Caki2 (cell line): ENCODE results near the gene SUMF2. TPM values are rescaled to one million over a fixed set of nuclear protein-coding genes. Genes with fewer than 3 reads are reported as not detected.
"Not testable (repeated sequence)": the region's sequence is repeated elsewhere in the genome, so short reads cannot be mapped to it uniquely, and the experiment has no call there.

Experiments used
- DNase-seq: peaks from one replicate; pipeline ENCODE4 v3.0.0-alpha.2; 2015; ENCODE audit warnings: low read depth
- in situ Hi-C: cut with HindIII; loops from 2 replicates; pipeline ENCODE4 v1.10.0; 2016; ENCODE audit warnings: low sequenced_read_pairs, low pct_unique_long_range_greater_than_20kb, mixed read lengths
- total RNA-seq: library from RNA; depleted of rRNA; stranded (reverse); fragments of >200 nt; shearing (Covaris generic); gene quantifications from 2 replicates; pipeline ENCODE4 v1.2.3, GENCODE V29; 2014; ENCODE audit warnings: low replicate concordance

Gene SUMF2
- total RNA-seq, 1 experiment from 2014 or later = 239 TPM

DNA sequence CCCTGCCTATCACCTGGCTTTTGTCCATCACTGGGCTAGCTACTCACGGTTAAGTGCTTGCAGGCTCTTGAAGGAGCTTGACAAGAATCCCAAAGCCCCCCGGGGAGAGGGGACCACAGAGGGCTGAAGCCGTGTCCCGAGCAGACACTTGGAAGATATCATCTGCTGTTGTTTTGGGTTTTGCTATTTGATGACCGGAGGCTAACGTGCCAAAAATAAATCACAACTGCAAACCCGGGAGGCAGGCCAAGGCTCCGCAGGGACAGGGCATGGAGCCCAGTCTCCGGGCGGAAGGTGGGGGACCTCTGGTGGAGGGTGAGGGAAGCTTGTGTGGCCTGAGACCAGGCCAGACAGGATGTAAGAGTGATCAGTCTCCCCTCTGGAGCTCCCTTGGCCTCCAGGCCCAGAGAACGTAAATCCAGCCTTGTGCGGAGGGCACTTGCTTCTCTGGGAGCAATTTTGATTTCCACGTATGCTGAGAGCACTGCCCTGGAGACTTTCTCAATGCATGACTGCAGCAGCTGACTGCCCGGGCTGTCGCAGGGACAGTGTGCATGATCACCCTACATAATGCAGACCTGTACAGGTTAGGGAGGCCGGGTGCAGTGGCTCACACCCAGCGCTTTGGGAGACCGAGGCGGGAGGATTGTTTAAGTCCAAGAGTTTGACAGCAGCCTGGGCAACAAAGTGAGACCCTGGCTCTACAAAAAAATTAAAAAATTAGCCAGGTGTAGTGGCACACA is 28.9 kb downstream of the SUMF2 start, which contains the start of gene PHKG1:
Gene PHKG1 (minus strand): TSS at position 164 of the 743 bp plus-strand sequence. CDS start 4,011 bp downstream, outside the sequence.
- no peak for DNase-seq
- in situ Hi-C loops = no loop called here

DNA sequence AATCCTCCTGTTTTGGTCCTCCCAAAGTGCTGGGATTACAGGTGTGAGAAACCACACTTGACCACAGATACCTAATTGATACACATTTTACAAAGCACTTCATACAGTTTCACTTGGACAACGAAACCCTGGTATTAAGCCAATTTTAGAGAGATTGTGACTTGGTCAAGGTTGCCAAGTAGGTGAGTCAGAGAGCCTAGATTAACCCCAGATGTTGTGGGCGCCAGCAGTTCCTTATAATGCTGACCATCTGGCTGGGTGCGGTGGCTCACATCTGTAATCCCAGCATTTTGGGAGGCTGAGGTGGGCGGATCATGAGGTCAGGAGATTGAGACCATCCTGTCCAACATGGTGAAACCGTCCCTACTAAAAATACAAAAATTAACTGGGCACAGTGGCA is 33.6 kb downstream of the SUMF2 start:
- no peak for DNase-seq
- in situ Hi-C loops = no loop called here

DNA sequence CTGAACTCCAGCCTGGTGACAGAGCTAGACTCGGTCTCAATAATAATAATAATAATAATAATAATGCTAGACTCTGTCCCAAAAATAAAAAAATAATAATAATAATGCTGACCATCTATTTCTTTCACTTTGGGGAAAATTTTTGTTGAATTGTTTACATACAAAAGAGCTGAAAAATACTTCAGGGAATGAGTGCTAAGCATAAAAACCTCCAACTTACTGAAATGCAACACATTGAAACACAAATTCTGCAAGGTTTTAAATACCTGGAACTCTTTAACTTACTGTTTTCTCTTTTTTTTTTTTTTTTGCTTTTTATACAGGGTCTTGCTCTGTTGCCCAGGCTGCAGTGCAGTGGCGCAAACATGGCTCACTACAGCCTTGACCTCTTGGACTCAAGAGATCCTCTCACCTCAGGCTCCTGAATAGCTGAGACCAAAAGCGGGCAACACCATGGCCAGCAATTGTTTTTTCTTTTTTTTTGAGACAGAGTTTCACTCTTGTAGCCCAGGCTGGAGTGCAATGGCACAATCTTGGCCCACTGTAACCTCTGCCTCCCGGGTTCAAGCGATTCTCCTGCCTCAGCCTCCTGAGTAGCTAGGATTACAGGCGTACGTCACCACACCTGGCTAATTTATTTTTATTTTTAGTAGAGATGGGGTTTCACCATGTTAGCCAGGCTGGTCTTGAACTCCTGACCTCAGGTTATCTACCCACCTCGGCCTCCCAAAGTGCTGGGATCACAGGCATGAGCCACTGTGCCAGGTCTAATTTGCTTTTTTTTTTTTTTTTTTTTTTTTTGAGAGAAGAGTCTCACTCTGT is 34.3 kb downstream of the SUMF2 start:
- in situ Hi-C loops = not testable (repeated sequence)

DNA sequence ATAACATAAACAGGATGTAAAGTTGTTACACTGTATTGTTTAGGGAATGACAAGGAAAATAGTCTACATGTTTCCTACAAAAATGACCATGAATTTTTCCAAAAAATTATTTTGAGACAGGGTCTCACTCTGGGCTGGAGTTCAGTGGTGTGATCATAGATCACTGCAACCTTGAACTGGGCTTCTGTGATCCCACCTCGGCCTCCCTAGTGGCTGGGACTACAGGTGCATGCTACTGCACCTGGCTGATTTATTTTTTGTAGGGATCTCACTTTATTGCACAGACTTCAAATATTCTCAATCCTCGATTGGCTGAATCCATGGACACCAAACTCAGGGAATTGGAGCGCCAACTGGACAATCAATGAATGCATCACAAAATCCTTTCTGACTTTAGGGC is 35.6 kb downstream of the SUMF2 start:
- DNase-seq = no peak
- in situ Hi-C loops = loop anchor here (10.0 kb wide), 1 partner anchor 525 kb away; the partner anchor contains the start of gene VOPP1

More for the DNA sequence above, 34.3 kb downstream of the SUMF2 start:
- DNase-seq = not testable (repeated sequence)

DNA sequence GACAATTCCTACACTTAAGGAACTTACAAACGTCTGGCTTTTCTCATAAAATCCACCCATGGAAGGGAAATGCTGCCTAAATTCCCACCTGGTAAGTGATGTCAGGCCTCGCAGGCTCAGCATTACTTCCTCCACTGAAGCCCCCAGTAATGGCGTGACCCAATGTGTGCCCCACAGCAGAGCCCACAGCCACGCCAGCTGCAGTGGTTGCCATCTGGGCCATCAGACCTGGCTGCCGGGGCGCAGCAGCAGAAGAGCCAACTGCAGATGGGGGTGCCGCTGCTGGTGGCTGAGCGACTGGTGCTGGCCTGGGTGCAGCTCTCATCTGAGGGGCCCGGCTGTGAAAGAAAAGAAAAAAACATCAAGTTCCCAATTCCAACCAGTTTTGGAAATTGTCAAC is 40.1 kb downstream of the SUMF2 start:
- in situ Hi-C loops = loop anchor here (10.0 kb wide), 1 partner anchor 529 kb away; the partner anchor contains the start of gene VOPP1
- not testable (repeated sequence) for DNase-seq

DNA sequence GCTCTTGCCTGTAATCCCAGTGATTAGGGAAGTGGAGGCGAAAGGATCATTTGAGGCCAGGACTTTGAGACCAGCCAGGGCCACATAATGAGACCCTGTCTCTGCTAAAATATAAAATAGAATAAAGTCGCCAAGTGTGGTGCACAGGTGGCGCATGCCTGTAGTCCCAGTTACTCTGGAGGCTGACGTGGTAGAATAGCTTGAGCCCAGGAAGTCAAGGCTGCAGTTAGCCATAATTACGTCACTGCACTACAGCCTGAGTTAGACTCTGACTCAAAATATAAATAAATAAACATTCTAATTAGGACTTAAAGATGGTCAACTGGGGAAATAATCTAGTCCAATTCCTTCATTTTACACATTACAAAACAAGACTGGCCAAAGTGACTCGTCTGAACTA is 41.4 kb downstream of the SUMF2 start:
- peak; percentile 52 for DNase-seq
- in situ Hi-C loops = loop anchor here (10.0 kb wide), 1 partner anchor 531 kb away; the partner anchor contains the start of gene VOPP1

DNA sequence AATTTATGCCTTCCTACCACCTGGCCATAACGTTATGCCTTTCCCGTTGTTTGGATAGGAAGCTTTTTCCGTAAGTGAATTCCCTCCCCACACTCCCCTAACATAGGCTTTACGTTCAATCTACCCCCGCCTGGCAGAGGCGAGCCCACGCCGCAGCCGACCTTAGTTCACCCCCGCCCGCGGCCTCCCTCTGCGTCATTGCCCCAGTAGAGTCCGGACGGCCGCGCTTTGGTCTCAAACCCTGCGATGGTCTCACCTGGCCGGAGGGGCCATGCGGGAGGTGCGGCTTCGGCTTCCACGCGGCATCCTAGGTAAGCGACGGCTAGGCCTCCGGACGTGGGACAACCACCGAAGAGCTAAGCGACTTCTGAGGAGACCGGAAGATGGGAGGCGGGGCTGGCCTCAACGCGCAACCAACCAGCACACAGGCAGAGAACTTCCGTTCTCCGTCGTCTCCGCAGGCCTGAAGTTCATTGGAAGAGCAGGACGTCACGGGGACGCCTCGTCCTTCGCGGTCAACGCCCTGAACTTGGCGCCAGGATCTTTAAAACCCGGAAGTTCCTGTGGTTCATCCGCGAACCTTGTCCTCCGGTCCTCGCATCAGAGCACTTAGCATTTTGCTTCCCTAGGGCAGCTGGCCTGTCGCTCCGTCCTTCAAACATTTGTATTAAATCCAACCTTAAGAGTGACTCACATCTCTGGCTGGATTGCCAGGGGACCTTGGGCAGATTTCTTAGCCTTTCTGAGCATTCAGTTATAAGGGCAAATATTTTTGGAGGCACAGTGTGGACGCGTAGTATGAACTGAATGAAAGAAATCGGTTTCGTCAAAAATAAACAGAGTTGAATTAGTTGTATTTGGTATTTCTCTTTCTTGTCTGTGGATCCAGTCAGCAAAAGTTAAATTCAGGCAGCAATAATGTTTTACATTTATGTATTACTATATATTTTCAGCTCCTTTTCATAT is 42.3 kb downstream of the SUMF2 start, which contains the start of gene CHCHD2:
Gene CHCHD2 (minus strand): TSS at position 369 of the 966 bp plus-strand sequence. CDS start 63 bp downstream, at position 306.
- peak; percentile 97 for DNase-seq
- in situ Hi-C loops = loop anchor here (10.0 kb wide), 1 partner anchor 532 kb away; the partner anchor contains the start of gene VOPP1

DNA sequence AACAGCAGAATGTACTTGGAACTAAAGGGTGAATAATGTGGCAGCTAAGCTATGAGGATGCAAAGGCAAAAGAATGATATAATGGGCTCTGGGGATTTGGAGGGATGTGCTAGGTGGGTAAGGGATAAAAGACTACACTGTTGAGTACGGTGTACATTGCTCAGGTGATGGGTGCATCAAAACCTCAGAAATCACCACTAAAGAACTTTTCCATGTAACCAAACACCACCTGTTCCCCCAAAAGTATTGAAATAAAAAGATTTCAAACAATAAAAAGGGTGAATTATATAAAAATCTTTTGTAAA is 43.8 kb downstream of the SUMF2 start:
- in situ Hi-C loops = loop anchor here (10.0 kb wide), 1 partner anchor 533 kb away; the partner anchor contains the start of gene VOPP1
- no peak for DNase-seq

DNA sequence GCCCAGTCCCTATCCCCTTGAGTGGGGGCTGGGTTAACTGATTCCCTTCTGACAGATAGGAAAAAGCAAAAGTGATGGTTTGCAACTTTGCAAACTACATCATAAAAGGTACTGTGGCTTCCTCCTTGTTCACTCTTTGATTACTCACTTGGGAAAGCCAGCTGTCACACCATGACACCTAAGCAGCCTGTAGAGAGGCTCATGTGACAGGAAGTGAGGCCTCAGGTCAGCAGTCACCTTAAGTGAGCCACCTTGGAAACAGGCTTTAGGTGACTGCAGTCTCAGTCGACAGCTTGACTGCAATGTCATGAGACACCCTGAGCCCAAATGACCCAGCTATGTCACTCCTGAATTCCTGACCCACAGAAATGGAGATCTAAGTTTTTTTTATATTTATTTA is 46.5 kb downstream of the SUMF2 start:
- in situ Hi-C loops = no loop called here
- DNase-seq = no peak

DNA sequence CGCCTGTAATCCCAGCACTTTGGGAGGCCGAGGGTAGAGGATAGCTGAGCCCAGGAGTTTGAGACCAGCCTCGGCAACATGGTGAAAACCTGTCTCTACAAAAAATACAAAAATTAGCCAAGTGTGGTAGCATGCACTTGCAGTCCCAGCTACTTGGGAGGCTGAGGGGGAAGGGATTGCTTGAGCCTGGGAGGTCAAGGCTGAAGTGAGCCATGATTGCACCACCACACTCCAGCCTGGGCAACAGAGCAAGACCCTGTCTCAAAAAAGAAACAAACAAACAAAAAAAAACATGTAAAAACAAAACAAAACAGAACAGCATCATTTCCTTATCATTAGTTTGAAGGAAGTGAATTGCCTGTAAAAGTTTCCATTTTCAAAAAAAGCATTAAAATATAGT is 48.2 kb downstream of the SUMF2 start:
- in situ Hi-C loops = not testable (repeated sequence)

DNA sequence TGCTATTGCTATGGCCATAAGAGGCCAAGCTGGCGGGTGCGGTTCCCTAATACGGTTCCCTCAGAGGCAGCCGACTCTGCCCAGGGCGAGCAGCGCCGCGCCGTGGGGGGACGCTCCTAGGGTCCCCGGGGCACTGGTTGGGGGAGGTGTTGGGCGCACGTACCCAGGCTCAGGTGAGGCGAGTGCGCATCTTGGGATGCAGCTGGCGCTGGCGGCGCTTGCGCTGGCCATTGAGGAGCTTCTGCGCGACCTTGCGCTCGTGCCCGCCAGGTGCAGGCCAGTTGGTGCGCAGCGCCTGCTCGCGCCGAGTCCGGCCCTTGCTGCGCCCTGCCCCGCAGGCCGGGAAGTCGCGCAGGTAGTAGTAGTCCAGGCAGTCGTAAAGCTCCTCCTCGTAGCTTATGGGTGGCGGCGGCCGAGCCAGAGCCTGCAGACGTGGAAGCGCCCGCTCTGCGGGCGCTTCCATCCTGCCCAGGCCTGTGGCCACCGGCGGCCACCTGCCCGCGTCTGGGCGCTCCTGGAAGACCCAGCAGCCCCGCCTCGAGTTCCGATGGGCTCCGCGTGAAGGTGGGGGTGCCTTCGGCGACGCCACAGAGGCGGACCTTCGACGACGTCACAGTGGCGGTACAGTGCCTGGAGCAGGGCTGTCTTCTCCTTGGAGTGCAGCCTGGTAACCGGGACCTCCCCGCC is 51.9 kb downstream of the SUMF2 start, which contains the start of gene NUPR2:
Gene NUPR2 (minus strand): TSS at position 566 of the 687 bp plus-strand sequence. CDS start 103 bp downstream, at position 463.
- no peak for DNase-seq
- in situ Hi-C loops = no loop called here

More for the DNA sequence above, 48.2 kb downstream of the SUMF2 start:
- DNase-seq = not testable (repeated sequence)

DNA sequence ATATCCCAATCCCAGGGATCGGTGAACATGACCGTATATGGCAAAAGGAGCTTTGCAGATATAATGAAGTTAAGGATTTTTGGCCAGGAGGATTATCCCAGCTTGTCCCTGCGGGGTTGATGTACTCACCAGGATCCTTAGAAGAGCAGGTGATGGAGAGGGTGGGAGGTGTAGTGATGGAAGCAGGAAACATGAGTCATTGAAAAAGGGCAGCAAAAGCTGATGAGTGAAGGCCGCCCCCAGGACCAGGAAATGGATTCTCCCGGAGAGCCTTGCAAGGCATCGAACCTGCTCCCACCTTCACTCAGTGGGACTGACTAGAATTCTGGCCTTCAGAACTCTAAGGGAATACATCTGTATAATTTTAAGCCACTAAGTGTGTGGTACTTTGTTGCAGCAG is 57.4 kb downstream of the SUMF2 start:
- in situ Hi-C loops = no loop called here
- no peak for DNase-seq

DNA sequence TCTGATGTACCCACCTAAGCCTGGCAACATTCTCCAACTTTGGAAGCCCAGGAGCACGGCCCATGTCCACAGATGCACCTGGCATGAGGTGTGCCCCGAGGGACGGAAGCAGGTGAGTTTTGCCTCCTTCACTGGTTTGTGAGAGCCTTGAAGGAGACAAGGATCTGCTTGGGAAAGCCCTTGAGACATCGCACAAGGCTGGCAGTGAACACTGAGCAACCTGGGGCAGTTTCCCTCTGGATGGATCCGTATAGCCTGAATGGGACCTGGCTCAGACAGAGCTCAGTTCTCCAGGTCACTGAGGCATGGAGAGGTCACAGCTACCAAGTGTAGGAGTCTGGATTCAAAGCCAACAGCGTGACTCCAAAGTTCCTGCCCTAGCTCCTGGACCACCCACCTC is 60.9 kb downstream of the SUMF2 start:
- in situ Hi-C loops = no loop called here
- no peak for DNase-seq

DNA sequence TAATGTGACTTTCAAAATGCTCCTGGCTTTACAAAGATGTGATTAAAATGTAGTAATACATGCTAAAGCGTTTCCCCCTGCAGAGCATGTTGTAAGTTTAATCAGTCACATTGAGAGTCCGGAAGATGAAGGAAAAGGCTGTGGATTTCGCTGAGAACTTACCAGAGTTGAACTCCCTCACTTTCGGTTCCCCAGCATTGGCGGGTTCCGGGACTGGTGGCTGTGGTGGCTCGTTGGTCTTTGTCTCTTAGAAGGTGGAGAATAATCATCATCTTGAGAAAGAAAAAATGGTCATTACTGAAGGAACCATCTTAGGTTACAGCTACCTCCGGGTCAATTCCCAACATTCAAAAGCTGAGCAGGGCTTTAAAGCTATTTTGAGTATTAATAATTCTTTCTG is 61.7 kb downstream of the SUMF2 start:
- in situ Hi-C loops = no loop called here

DNA sequence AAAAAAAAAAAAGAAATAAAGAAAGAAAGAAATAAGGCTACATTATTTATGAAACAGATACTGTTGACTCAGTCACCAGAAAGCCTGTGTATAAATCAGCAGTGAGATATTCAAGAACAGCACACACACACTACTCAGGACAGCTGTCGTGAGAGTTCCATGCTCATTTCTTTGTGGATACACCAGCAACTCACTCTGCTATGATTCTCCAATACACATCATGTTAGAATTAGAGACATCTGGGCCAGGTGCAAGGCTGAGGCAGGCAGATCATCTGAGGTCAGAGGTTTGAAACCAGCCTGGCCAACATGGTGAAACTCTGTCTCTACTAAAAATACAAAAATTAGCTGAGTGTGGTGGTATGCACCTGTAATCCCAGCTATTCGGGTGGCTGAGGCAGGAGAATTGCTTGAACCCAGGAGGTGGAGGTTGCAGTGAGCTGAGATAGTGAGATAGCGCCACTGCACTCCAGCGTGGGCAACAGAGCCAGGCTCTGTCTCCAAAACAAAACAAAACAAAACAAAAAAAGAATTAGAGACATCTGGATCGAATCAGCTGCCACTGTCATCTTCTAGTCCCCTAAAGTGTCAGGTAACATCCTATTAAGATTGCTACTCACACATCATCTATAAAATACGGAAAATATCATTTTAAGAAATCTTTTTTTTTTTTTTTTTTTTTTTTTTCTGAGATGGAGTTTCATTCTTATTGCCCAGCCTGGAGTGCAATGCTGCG is 63.3 kb downstream of the SUMF2 start:
- no peak for DNase-seq
- in situ Hi-C loops = no loop called here

More for the DNA sequence above, 61.7 kb downstream of the SUMF2 start:
- DNase-seq = no peak
